SU-DHL-6 (cell line): ENCODE data around the gene MAP2K5.

Experiments
- H2AFZ ChIP-seq: fragments of 200-600 bp; sonication (generic); 2 replicates; pipeline ENCODE4 v1.6.1; 2014; ENCODE audit warnings: low read depth, mild to moderate bottlenecking, moderate library complexity, mixed read lengths, antibody characterized with exemption, low read length; ENCODE audit not compliant: severe bottlenecking
- H3F3A ChIP-seq: fragments of 200-600 bp; shearing (Covaris generic); 2 replicates; pipeline ENCODE4 v1.6.0; 2016; ENCODE audit warnings: antibody characterized with exemption, mild to moderate bottlenecking; ENCODE audit not compliant: insufficient read depth
- H3K27ac ChIP-seq: fragments of 200-600 bp; sonication (generic); 2 replicates; pipeline ENCODE4 v1.5.1; 2016; ENCODE audit warnings: low read depth, mild to moderate bottlenecking, low read length, moderate library complexity, mixed read lengths
- H3K27me3 ChIP-seq: fragments of 200-600 bp; sonication (generic), shearing (Covaris generic); 2 replicates; pipeline ENCODE4 v1.6.0; 2014; ENCODE audit warnings: mild to moderate bottlenecking, low read length
- H3K36me3 ChIP-seq: fragments of 200-600 bp; sonication (generic); 2 replicates; pipeline ENCODE4 v1.6.1; 2014; ENCODE audit warnings: mild to moderate bottlenecking, low read length, mixed read lengths
- H3K4me2 ChIP-seq: fragments of 300-600, 200-600 bp; shearing (Covaris generic), sonication (generic); 2 replicates; pipeline ENCODE4 v1.6.0; 2014; ENCODE audit warnings: low read length, low read depth, mild to moderate bottlenecking; ENCODE audit not compliant: poor library complexity, severe bottlenecking
- H3K4me3 ChIP-seq: fragments of 200-600 bp; sonication (generic); 2 replicates; pipeline ENCODE4 v1.5.1; 2014; ENCODE audit warnings: antibody characterized with exemption, low read length, mild to moderate bottlenecking, mixed read lengths; ENCODE audit not compliant: insufficient read depth, poor library complexity, severe bottlenecking
- H3K79me2 ChIP-seq: fragments of 200-600 bp; sonication (generic); 2 replicates; pipeline ENCODE4 v1.6.1; 2014; ENCODE audit warnings: mild to moderate bottlenecking, low read length, moderate library complexity; ENCODE audit not compliant: insufficient read depth
- H3K9ac ChIP-seq: fragments of 200-600 bp; sonication (generic); 2 replicates; pipeline ENCODE4 v1.7.0; 2014; ENCODE audit warnings: mild to moderate bottlenecking, low read length
- H3K9me2 ChIP-seq: fragments of 200-600 bp; sonication (generic); replicated peaks from 2 replicates; pipeline ENCODE4 v1.6.1; 2014; ENCODE audit warnings: low read length; ENCODE audit not compliant: insufficient read depth
- H3K9me3 ChIP-seq: fragments of 200-600 bp; sonication (generic); 2 replicates; pipeline ENCODE4 v1.6.1; 2014; ENCODE audit warnings: low read length, mixed read lengths; ENCODE audit not compliant: insufficient read depth
- H4K20me1 ChIP-seq: fragments of 200-600 bp; sonication (generic); 2 replicates; pipeline ENCODE4 v1.6.1; 2014; ENCODE audit warnings: low read depth, mild to moderate bottlenecking, antibody characterized with exemption, low read length, moderate library complexity, mixed read lengths
- EZH2phosphoT487 ChIP-seq: fragments of 200-600 bp; sonication (generic), shearing (Covaris generic); conservative IDR thresholded peaks from 2 replicates; pipeline ENCODE4 v1.6.1; 2018; ENCODE audit warnings: mild to moderate bottlenecking, antibody characterized with exemption, low read length, moderate library complexity, mixed read lengths
- TF ChIP-seq, protein P1 (sequence below): fragments of 200-600 bp; sonication (generic); IDR thresholded peaks from one replicate; pipeline ENCODE4 v1.5.1; 2017; ENCODE audit warnings: antibody characterized with exemption, mild to moderate bottlenecking, low read length, moderate library complexity; ENCODE audit not compliant: insufficient read depth, poor library complexity, severe bottlenecking

MAP2K5 gene

DNA sequence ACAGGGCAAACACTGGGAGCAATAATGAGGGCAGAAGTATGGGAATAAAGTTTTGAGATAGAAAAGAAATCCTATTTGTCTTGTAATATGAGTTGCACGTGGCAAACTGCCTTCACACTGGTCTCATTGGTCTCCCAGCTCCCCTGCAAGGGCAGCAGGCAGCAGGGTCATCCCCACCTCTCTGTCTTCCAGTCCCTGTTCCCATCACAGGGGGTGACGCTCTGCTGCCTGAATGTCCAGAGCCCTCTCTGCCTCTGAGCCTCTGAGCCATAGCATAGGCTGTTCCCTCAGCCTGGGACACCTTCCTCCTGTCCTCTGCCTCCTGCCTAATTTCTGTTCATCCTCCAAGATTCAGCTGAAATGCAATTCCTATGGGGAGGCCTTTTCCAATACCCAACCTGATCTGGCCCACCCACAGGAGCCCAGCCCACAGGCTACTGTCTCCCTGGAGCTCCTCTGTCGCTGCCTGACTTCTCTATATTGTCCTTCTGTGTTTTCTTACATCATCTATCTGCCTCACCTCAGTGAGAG is 270.7 kb downstream of the MAP2K5 start:
- Histone ChIP-seq H2AFZ (no peak overlapping the region), H3K79me2 (no peaks in the 10 kb centered on the region), H3K4me3 (no peak overlapping the region), H3K36me3 (no peaks in the 10 kb centered on the region), H3K27me3 (no peaks in the 10 kb centered on the region), H3K27ac (no peak overlapping the region), H3K9me3 (no peaks in the 10 kb centered on the region), H3K9me2 (no peaks in the 10 kb centered on the region), H3K9ac (no peak overlapping the region), H3K4me2 (no peak overlapping the region), H3F3A (no peaks in the 10 kb centered on the region), H4K20me1 (no peaks in the 10 kb centered on the region)
- TF ChIP-seq, protein P1, sequence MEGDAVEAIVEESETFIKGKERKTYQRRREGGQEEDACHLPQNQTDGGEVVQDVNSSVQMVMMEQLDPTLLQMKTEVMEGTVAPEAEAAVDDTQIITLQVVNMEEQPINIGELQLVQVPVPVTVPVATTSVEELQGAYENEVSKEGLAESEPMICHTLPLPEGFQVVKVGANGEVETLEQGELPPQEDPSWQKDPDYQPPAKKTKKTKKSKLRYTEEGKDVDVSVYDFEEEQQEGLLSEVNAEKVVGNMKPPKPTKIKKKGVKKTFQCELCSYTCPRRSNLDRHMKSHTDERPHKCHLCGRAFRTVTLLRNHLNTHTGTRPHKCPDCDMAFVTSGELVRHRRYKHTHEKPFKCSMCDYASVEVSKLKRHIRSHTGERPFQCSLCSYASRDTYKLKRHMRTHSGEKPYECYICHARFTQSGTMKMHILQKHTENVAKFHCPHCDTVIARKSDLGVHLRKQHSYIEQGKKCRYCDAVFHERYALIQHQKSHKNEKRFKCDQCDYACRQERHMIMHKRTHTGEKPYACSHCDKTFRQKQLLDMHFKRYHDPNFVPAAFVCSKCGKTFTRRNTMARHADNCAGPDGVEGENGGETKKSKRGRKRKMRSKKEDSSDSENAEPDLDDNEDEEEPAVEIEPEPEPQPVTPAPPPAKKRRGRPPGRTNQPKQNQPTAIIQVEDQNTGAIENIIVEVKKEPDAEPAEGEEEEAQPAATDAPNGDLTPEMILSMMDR: no peak
- TF ChIP-seq EZH2phosphoT487: no peak

GRCh38 chr15:67815036-67815592 is 272.6 kb downstream of the MAP2K5 start:
- TF ChIP-seq, protein P1: no peak
- no peak for TF ChIP-seq EZH2phosphoT487
- Histone ChIP-seq H3K9ac (no peak overlapping the region), H3K4me3 (no peak overlapping the region), H3K9me2 (no peaks in the 10 kb centered on the region), H3K27me3 (no peaks in the 10 kb centered on the region), H3K36me3 (no peaks in the 10 kb centered on the region), H4K20me1 (no peaks in the 10 kb centered on the region), H3F3A (no peaks in the 10 kb centered on the region), H3K27ac (no peak overlapping the region), H2AFZ (no peak overlapping the region), H3K4me2 (no peak overlapping the region), H3K79me2 (no peaks in the 10 kb centered on the region), H3K9me3 (no peaks in the 10 kb centered on the region)

DNA sequence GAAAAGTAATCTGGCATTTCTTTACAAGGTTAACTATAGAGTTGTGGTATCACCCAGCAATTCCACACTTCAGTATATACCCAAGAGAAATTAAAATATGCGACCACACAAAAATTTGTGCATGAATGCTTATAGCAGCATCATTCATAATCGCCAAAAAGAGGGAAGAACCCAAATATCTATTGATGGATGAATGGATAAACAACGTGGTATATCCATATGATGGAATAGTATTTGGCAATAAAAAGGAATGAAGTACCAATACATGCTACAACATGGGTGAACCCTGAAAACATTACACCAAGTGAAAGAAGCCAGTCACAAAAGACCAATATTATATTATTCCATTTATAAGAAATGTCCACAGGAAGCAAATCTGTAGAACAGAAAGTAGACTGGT is 274.2 kb downstream of the MAP2K5 start:
- no peaks in the 10 kb centered on the region for H3K36me3 ChIP-seq
- H3K27me3 ChIP-seq: no peaks in the 10 kb centered on the region
- no peak overlapping the region for H3K4me3 ChIP-seq
- H3K79me2 ChIP-seq: no peaks in the 10 kb centered on the region
- no peak overlapping the region for H3K9ac ChIP-seq
- no peaks in the 10 kb centered on the region for H3K9me3 ChIP-seq
- H3K4me2 ChIP-seq: no peak overlapping the region
- no peak overlapping the region for H3K27ac ChIP-seq
- H4K20me1 ChIP-seq: no peaks in the 10 kb centered on the region
- H3F3A ChIP-seq: no peaks in the 10 kb centered on the region
- H2AFZ ChIP-seq: no peak overlapping the region
- no peaks in the 10 kb centered on the region for H3K9me2 ChIP-seq
- no peak for TF ChIP-seq EZH2phosphoT487
- TF ChIP-seq, protein P1: no peak
